Neuron (in vitro differentiated cells): ENCODE measurements around the gene TSSK2.

Experiments used
- H2AFZ ChIP-seq: one replicate; pipeline ENCODE4 v1.6.1; 2013; ENCODE audit warnings: low read depth, mild to moderate bottlenecking, inconsistent platforms, low read length, moderate library complexity
- H3K27me3 ChIP-seq: one replicate; pipeline ENCODE4 v1.6.1; 2013; ENCODE audit warnings: low read length; ENCODE audit not compliant: insufficient read depth
- H3K36me3 ChIP-seq: one replicate; pipeline ENCODE4 v1.6.1; 2013; ENCODE audit warnings: low read length; ENCODE audit not compliant: insufficient read depth
- H3K4me1 ChIP-seq: one replicate; pipeline ENCODE4 v1.6.1; 2013; ENCODE audit warnings: low read length; ENCODE audit not compliant: insufficient read depth
- H3K4me3 ChIP-seq: 2 replicates; pipeline ENCODE4 v1.5.1; 2013; ENCODE audit warnings: mild to moderate bottlenecking, low read length, moderate library complexity
- H3K9me3 ChIP-seq: one replicate; pipeline ENCODE4 v1.6.1; 2013; ENCODE audit warnings: low read length

Gene TSSK2

DNA sequence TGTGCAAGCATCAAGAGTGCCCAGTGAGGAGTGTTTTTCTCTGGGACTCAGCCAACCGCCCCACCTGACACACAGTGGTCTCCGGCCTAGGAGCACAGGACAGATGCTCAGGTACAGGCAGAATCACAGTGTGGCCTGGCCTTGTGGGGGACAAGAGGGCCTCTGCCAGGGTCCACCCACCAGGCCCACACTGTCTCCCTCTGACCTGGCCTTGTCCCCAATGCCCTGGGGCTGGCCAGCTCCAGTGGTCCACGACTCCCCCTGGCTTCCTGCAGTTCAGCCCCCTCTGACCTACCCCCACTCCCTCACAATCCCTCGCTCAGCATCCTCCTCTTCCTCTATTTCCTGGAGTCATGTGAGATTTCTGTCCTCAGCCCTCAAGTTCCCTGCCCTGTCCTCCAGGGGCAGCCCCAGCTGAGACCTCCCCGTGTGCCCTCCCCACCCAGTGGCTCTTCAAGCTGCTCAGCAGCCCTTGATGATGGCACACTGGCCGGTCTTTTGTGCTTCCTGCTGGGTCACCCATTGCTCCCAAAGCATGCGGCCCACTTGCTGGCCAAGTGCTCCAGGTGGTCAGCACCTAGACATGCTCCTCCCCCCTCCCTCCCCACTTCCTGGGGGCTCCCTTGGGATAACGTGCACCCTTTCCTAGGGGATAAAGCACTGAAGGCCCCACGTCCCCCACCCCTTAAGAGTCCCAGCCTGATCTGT, 1.7 kb downstream of the TSSK2 start:
- H3K4me1 ChIP-seq = no peaks in the 10 kb centered on the region
- no peaks in the 10 kb centered on the region for H3K9me3 ChIP-seq
- no peak overlapping the region for H3K4me3 ChIP-seq
- H3K36me3 ChIP-seq = peaks cover 56% of the 10 kb centered on the region
- H3K27me3 ChIP-seq = no peaks in the 10 kb centered on the region
- no peak overlapping the region for H2AFZ ChIP-seq

GRCh38 chr22:19133561-19133960, 2.5 kb downstream of the TSSK2 start:
- H3K36me3 ChIP-seq = peaks cover 63% of the 10 kb centered on the region
- H3K9me3 ChIP-seq = no peaks in the 10 kb centered on the region
- H3K4me1 ChIP-seq = no peaks in the 10 kb centered on the region
- no peak overlapping the region for H2AFZ ChIP-seq
- no peak overlapping the region for H3K4me3 ChIP-seq
- H3K27me3 ChIP-seq = no peaks in the 10 kb centered on the region

GRCh38 chr22:19134176-19134831, 3.2 kb downstream of the TSSK2 start:
- H3K4me1 ChIP-seq = no peaks in the 10 kb centered on the region
- H3K36me3 ChIP-seq = peaks cover 71% of the 10 kb centered on the region
- no peaks in the 10 kb centered on the region for H3K27me3 ChIP-seq
- H2AFZ ChIP-seq = no peak overlapping the region
- no peaks in the 10 kb centered on the region for H3K9me3 ChIP-seq
- no peak overlapping the region for H3K4me3 ChIP-seq

DNA sequence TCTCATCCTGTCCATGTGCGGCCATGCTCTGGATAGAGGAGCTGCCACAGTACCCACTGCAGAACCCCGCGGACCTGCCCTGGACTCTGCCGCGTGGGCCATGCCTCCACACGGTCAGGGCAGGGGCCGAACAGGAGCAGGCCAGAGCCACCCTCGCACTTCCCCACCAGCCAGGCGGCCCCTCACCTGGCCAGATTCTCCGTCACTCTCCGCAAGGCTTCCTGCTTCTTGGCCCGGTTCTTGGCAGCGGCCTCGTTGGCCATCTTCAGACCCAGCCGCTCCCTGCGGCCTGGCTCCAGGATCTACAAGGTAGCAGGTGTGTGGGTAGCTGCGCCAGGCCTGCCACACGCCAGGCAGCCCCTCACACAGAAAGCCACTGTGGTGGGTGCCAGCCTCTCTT, 3.8 kb downstream of the TSSK2 start:
- Histone ChIP-seq H3K4me1 (no peaks in the 10 kb centered on the region), H3K4me3 (no peak overlapping the region), H2AFZ (no peak overlapping the region), H3K9me3 (no peaks in the 10 kb centered on the region), H3K27me3 (no peaks in the 10 kb centered on the region), H3K36me3 (peaks cover 77% of the 10 kb centered on the region)

- Histone ChIP-seq H3K9me3 (no peaks in the 10 kb centered on the region), H2AFZ (no peak overlapping the region), H3K27me3 (no peaks in the 10 kb centered on the region), H3K36me3 (peaks cover 90% of the 10 kb centered on the region), H3K4me3 (no peak overlapping the region), H3K4me1 (no peaks in the 10 kb centered on the region)
Observed at GRCh38 chr22:19136915-19137314, 5.8 kb downstream of the TSSK2 start.

DNA sequence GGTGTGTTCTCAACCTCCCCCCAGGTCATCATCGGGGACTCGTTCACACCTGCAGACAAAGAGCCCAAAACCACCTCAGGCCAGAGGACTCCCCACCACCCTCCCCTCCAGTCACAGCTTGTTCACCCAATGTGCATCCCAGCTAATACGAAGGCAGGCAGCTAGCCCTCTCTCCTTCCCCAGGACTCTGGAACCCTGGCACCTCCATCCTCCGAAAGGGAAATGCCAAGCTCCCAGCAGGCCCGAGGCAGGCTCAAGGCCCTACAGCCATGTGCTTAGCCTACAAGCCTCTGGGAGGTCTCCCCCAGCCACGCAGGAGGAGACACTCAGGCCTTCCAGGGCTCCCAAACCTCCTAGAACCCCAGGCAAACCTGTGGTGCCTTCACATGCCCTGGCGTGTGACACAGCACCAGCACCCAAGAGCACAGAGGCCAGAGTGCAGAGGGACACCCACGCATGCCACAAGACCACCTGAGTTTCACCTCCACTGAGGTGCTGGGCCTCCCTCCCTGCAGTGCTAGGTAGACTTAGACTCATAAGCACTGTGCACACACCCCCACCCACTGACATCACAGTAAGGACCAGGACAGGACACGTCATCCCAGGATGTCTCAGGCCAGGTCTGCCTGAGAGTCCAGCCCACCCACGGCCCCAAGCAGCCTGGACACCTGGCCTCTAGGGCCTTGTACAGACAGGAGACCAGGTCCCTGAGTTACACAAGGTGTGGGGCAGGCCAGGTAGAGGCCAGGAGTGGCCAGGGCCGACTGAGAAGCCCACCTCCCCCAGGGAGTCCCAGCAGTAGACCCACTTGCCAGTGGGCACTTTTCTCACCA, 6.5 kb downstream of the TSSK2 start:
- Histone ChIP-seq H3K9me3 (no peaks in the 10 kb centered on the region), H2AFZ (no peak overlapping the region), H3K4me3 (no peak overlapping the region), H3K4me1 (no peaks in the 10 kb centered on the region), H3K27me3 (no peaks in the 10 kb centered on the region), H3K36me3 (peaks cover 93% of the 10 kb centered on the region)

DNA sequence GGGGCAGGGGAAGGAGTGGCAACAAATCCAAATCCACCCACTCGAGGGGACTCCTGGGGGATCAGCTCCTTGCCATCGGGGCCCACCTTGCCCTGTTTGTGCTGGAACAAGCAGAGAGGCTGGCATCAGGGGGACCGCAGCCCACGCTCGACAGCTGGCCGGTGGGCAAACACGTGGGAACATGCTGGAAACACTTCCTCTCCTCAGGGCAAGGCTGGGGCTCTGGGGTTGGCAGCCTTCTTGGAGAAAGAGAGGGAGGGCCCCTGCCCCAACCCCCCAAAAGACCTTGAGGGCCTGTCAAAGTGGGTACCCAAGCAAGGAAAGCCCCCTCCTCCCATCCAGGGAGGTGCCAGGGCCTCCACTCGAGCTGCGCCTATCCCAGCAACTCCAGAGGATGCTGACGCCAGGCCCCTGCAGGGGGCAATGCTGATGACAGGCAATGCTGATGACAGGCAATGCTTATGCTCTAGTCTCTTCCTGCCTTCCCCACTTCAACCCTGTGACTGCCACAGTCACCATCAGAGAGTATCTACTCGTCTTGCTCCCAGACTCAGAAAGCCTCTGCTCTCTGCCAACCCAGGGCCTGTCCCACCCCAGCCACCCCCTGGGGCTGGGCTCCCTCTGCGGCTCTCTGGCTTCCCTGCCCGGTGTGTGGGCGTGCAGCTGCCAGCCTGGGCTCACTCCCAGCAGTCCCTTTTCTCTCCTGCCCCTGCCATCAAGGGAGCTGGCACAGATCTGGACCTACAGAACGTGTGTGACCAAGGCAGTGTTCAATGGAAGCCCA, 7.3 kb downstream of the TSSK2 start:
- Histone ChIP-seq H3K4me3 (no peak overlapping the region), H3K27me3 (no peaks in the 10 kb centered on the region), H2AFZ (no peak overlapping the region), H3K36me3 (peaks cover 85% of the 10 kb centered on the region), H3K4me1 (no peaks in the 10 kb centered on the region), H3K9me3 (no peaks in the 10 kb centered on the region)

- Histone ChIP-seq H3K4me3 (no peak overlapping the region), H2AFZ (no peak overlapping the region), H3K4me1 (peaks cover 4% of the 10 kb centered on the region), H3K9me3 (no peaks in the 10 kb centered on the region), H3K36me3 (peaks cover 80% of the 10 kb centered on the region), H3K27me3 (no peaks in the 10 kb centered on the region)
Observed at GRCh38 chr22:19139001-19139356, 7.9 kb downstream of the TSSK2 start.

GRCh38 chr22:19139974-19140373, 8.9 kb downstream of the TSSK2 start:
- H3K27me3 ChIP-seq = no peaks in the 10 kb centered on the region
- H3K4me1 ChIP-seq = peaks cover 4% of the 10 kb centered on the region
- H2AFZ ChIP-seq = no peak overlapping the region
- H3K4me3 ChIP-seq = no peak overlapping the region
- H3K36me3 ChIP-seq = peaks cover 71% of the 10 kb centered on the region
- H3K9me3 ChIP-seq = no peaks in the 10 kb centered on the region

GRCh38 chr22:19142394-19142793, 11.3 kb downstream of the TSSK2 start:
- Histone ChIP-seq H3K36me3 (peaks cover 52% of the 10 kb centered on the region), H3K4me3 (no peak overlapping the region)

GRCh38 chr22:19143212-19143611, 12.1 kb downstream of the TSSK2 start:
- H3K4me3 ChIP-seq = peak overlapping the region; percentile 96
- peaks cover 4% of the 10 kb centered on the region for H3K4me1 ChIP-seq
- H2AFZ ChIP-seq = no peak overlapping the region

More at GRCh38 chr22:19142394-19142793, 11.3 kb downstream of the TSSK2 start:
- H2AFZ ChIP-seq = no peak overlapping the region
- peaks cover 14% of the 10 kb centered on the region for H3K27me3 ChIP-seq
- no peaks in the 10 kb centered on the region for H3K9me3 ChIP-seq
- peaks cover 4% of the 10 kb centered on the region for H3K4me1 ChIP-seq

DNA sequence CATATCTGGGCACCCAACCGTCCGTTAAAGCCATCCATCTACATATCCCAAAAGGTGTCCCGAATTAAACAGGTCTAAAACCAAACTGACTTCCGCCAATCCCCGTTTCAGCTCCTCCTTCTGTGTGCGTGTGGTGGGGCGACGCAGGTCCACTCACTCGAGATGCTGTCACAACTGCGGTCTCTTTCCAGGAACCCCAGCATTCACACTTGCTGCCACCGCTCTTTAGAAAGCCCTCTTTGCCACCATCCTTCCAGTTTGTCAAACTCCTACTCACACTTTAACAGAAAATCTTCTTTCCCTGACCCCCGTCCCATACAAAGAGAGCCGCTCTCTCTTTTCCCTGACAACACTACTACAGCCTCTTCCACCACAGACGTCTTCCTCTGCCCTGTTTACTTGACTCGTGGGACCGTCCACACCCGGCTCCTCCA, 12.9 kb downstream of the TSSK2 start:
- Histone ChIP-seq H3K4me1 (peaks cover 4% of the 10 kb centered on the region), H3K4me3 (peak overlapping the region; percentile 96), H2AFZ (no peak overlapping the region), H3K9me3 (peaks cover 4% of the 10 kb centered on the region), H3K36me3 (peaks cover 36% of the 10 kb centered on the region), H3K27me3 (peaks cover 30% of the 10 kb centered on the region)

More at GRCh38 chr22:19143212-19143611, 12.1 kb downstream of the TSSK2 start:
- Histone ChIP-seq H3K9me3 (no peaks in the 10 kb centered on the region), H3K27me3 (peaks cover 22% of the 10 kb centered on the region), H3K36me3 (peaks cover 43% of the 10 kb centered on the region)
